RWPE2 (cell line): Measurements from ENCODE around the gene GNA15.

Experiments used
- ATAC-seq: fragments of 200-7000 bp; cut with Tn5 transposase; 3 replicates; pipeline ENCODE4 v1.9.1; 2021; ENCODE audit warnings: low read depth
- DNase-seq: peaks from one replicate; pipeline ENCODE4 v3.0.0-alpha.2; 2020; ENCODE audit warnings: low spot score
- H3K27ac ChIP-seq: fragments of 450-650 bp; 2 replicates; pipeline ENCODE4 v1.5.1; 2017; ENCODE audit warnings: mild to moderate bottlenecking; ENCODE audit not compliant: poor library complexity, severe bottlenecking
- H3K27me3 ChIP-seq: fragments of 250-450 bp; sonication (Bioruptor Pico); 2 replicates; pipeline ENCODE4 v1.5.1; 2021; ENCODE audit warnings: mild to moderate bottlenecking, moderate library complexity; ENCODE audit not compliant: insufficient read depth, poor library complexity, severe bottlenecking
- H3K36me3 ChIP-seq: fragments of 250-450 bp; sonication (Bioruptor Pico); 2 replicates; pipeline ENCODE4 v1.5.1; 2020; ENCODE audit warnings: low read depth, mild to moderate bottlenecking, moderate library complexity
- H3K4me1 ChIP-seq: fragments of 250-450 bp; sonication (Bioruptor Pico); 2 replicates; pipeline ENCODE4 v1.5.1; 2021; ENCODE audit warnings: mild to moderate bottlenecking, moderate library complexity; ENCODE audit not compliant: insufficient read depth, poor library complexity, severe bottlenecking
- H3K4me3 ChIP-seq: fragments of 250-450 bp; sonication (Bioruptor Pico); 2 replicates; pipeline ENCODE4 v1.5.1; 2021; ENCODE audit warnings: mild to moderate bottlenecking, moderate library complexity; ENCODE audit not compliant: severe bottlenecking
- H3K9me3 ChIP-seq: fragments of 250-450 bp; sonication (Bioruptor Pico); 2 replicates; pipeline ENCODE4 v1.5.1; 2021; ENCODE audit warnings: mild to moderate bottlenecking, moderate library complexity; ENCODE audit not compliant: severe bottlenecking
- TF ChIP-seq, protein P1 (sequence below): fragments of 450-650 bp; IDR thresholded peaks from one replicate; pipeline ENCODE4 v1.5.1; 2017; ENCODE audit warnings: mild to moderate bottlenecking, moderate library complexity; ENCODE audit not compliant: poor library complexity, severe bottlenecking

The GNA15 gene

DNA sequence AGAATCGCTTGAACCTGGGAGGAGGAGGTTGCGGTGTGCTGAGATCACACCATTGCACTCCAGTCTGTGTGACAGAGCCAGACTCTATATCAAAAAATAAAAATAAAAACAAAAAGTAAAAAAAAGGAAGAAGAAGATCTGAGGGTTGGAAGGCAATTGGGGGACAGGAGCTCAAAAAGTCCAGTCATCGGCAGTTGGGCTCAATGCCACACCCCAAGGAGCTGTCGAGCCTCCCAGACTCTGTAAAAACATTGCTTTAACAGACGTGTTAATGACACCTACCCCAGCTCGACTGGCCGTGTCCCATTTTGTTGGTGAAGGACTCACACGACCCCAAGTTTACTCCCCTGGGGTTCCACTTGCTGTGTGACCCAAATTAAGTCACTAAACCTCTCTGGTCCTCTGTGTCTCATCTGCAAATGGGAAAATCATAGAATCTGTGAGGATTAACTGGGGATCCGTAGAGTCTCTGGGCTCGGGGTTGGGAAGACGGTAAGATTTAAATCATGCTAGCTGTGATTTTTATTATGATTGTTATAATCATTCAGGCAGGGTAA lies 7.0 kb downstream of the GNA15 start:
- peaks cover 40% of the 10 kb centered on the region for H3K36me3 ChIP-seq
- peak overlapping the region; percentile 97 for H3K27ac ChIP-seq
- TF ChIP-seq, protein P1, sequence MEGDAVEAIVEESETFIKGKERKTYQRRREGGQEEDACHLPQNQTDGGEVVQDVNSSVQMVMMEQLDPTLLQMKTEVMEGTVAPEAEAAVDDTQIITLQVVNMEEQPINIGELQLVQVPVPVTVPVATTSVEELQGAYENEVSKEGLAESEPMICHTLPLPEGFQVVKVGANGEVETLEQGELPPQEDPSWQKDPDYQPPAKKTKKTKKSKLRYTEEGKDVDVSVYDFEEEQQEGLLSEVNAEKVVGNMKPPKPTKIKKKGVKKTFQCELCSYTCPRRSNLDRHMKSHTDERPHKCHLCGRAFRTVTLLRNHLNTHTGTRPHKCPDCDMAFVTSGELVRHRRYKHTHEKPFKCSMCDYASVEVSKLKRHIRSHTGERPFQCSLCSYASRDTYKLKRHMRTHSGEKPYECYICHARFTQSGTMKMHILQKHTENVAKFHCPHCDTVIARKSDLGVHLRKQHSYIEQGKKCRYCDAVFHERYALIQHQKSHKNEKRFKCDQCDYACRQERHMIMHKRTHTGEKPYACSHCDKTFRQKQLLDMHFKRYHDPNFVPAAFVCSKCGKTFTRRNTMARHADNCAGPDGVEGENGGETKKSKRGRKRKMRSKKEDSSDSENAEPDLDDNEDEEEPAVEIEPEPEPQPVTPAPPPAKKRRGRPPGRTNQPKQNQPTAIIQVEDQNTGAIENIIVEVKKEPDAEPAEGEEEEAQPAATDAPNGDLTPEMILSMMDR: no peak
- H3K4me1 ChIP-seq: peaks cover 16% of the 10 kb centered on the region
- DNase-seq (no peak), ATAC-seq (no peak)
- H3K27me3 ChIP-seq: no peaks in the 10 kb centered on the region
- H3K4me3 ChIP-seq: no peak overlapping the region
- H3K9me3 ChIP-seq: no peaks in the 10 kb centered on the region

DNA sequence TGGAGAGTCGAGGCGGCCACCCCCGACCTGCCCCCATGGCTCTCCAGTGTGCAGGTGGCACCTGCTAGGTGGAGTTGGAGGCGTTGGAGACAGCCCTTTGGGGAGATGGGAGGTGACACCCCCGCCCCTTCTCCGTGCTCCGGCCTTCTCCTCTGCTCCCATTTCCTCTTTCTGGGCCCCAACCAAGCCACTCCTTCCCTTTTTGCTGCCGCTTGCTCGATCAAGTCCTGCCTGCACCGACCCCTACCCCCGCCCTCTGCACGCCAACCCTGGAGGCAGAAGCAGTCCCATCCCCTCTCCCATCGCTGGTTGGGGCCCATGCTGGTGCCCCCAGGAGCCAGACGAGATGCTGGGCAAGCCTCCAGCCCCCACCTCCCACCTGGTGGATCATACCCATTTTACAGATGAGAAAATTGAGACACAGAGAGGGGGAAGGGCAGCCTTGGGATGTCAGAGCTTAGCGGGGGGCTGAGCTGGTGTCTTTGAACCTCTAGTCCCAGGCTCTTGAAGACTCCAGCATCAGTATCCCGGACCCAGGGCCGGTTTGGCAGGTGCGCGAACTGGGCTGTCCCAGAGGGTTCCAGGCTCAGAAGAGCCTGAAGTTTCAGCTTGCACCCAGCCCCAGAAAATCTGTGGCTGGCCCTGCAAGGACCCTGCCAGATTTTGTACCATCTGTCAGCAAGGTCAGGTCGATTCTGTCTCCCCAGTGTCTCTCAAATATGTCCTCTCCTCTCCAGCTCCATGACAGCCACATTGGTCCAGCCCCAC lies 10.3 kb downstream of the GNA15 start:
- H3K9me3 ChIP-seq: no peaks in the 10 kb centered on the region
- H3K27me3 ChIP-seq: no peaks in the 10 kb centered on the region
- ATAC-seq (no peak), DNase-seq (no peak)
- TF ChIP-seq, protein P1: no peak
- H3K4me3 ChIP-seq: no peak overlapping the region
- H3K27ac ChIP-seq: no peak overlapping the region
- peaks cover 48% of the 10 kb centered on the region for H3K36me3 ChIP-seq
- H3K4me1 ChIP-seq: peaks cover 14% of the 10 kb centered on the region

DNA sequence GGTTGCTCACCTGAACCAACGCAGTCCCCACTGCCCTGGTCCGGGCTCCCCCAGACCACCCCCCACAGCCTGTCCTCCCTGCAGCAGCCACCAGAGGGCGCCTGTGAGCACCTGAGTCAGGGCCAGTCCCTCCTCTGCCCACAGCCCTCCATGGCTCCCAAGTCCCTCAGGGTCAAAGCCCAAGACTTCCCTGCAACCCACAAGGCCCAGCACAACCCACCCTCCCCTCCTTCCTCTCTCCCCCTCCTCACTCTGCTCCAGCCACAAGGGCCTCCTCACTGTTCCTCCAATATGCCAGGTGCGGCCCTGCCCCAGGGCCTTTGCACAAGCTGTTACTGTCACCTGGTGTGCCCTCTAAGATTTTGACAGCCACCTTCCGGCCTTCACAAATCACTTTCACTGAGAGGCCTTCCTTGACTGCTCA lies 10.9 kb downstream of the GNA15 start:
- ATAC-seq (no peak), DNase-seq (no peak)
- peaks cover 8% of the 10 kb centered on the region for H3K4me1 ChIP-seq
- no peaks in the 10 kb centered on the region for H3K9me3 ChIP-seq
- H3K4me3 ChIP-seq: no peak overlapping the region
- no peaks in the 10 kb centered on the region for H3K27me3 ChIP-seq
- no peak overlapping the region for H3K27ac ChIP-seq
- peaks cover 49% of the 10 kb centered on the region for H3K36me3 ChIP-seq
- TF ChIP-seq, protein P1: peak; percentile 75

DNA sequence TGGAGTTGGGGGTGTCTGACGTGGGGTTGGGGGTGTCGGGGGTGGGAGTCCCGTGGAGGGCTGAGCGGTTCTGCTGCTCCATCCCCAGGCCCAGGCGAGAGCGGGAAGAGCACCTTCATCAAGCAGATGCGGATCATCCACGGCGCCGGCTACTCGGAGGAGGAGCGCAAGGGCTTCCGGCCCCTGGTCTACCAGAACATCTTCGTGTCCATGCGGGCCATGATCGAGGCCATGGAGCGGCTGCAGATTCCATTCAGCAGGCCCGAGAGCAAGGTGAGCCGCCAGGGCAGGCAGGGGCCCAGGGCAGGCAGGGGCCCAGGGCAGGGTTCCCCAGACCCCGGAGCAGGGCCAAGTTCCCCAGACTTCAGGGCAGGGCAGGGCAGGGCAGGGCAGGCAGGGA lies 12.7 kb downstream of the GNA15 start:
- no peaks in the 10 kb centered on the region for H3K27me3 ChIP-seq
- H3K4me1 ChIP-seq: no peaks in the 10 kb centered on the region
- peaks cover 51% of the 10 kb centered on the region for H3K36me3 ChIP-seq
- DNase-seq (no peak), ATAC-seq (no peak)
- TF ChIP-seq, protein P1: no peak
- no peak overlapping the region for H3K27ac ChIP-seq
- no peaks in the 10 kb centered on the region for H3K9me3 ChIP-seq
- H3K4me3 ChIP-seq: no peak overlapping the region

DNA sequence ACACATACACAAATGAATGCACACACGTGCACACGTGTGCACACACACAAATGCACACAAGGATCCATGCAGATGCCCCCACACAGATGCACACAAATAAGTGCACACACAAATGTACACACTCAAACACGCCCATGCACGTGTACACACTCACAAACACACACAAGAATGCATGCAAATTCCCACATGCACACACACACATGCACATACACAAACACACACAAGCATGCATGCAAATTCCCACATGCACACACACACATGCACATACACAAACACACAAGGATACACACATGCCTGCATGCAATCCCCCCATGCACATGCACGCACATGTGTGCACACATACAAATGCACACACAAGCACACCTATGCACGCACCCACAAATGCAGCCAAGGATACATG lies 13.3 kb downstream of the GNA15 start:
- Histone ChIP-seq H3K9me3 (no peaks in the 10 kb centered on the region), H3K4me3 (no peak overlapping the region), H3K4me1 (no peaks in the 10 kb centered on the region), H3K36me3 (peaks cover 51% of the 10 kb centered on the region), H3K27ac (no peak overlapping the region), H3K27me3 (no peaks in the 10 kb centered on the region)
- DNase-seq (no peak), ATAC-seq (no peak)
- TF ChIP-seq, protein P1: no peak
